GM19324 (cell line): ENCODE measurements around the gene PACS2.

Experiments
- ATAC-seq: cut with Tn5 transposase; IDR thresholded peaks from one replicate; pipeline ENCODE4 v1.9.1; 2021; ENCODE audit warnings: mild to moderate bottlenecking, moderate library complexity; ENCODE audit not compliant: unreplicated experiment, low FRiP score

The PACS2 gene

DNA sequence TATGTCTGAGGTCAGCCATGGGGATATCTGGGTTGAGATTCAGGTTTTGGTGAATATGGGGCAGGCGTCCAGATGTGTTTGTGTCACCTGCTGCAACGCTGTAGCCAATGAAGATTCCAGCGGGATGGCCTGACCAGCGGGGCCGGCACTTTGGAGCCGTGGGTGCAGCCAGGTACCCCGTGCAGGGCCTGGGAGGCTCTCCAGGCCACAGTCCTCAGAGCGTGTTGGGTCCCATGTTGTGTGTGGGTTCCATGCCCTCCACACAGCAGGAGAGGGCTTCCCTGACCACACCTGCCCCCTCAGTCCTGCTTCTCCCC is 80.9 kb downstream of the PACS2 start:
- ATAC-seq, result no peak

GRCh38 chr14:105397350-105397931 is 82.9 kb downstream of the PACS2 start:
- ATAC-seq, result no peak

DNA sequence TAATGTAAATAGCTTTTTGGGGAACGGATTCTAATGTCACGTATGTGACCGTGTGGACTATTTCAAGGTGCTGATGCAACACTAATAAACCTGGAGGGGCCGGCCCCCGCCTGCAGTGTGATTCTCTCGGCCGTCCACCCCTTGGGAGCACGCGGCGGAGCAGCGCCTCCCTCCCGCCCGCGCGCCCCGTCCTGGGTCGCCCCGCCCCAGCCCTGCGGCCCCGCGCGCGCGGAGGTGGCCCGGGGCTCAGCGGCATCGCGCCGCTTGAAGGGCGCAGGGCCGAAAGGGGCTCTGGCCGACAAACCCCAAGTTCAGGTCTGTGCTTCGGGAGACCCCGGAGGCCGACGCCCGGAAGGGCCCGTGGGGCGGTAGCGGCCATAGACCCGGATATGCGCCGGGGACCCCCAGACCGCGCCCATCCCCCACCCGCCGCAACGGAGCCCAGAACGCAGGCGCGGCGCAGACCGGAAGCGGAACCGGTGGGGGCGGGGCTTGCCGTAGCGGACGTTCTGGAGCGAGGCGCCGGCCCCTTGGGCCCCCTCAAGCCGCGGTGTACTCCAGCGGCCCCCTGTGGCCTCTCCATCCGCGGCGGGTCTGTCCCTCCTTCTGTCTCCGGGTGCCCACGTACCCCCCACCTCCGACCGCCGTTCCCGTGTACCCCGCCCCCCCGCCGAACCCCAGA is 83.6 kb downstream of the PACS2 start, which contains the start of gene TEX22:
Gene TEX22, plus strand, starts transcription at position 495 of the 682 bp plus-strand sequence. CDS start 803 bp downstream, outside the sequence.
- peak; percentile 81 for ATAC-seq

GRCh38 chr14:105398726-105399465 is 84.3 kb downstream of the PACS2 start:
- ATAC-seq, result peak; percentile 47

DNA sequence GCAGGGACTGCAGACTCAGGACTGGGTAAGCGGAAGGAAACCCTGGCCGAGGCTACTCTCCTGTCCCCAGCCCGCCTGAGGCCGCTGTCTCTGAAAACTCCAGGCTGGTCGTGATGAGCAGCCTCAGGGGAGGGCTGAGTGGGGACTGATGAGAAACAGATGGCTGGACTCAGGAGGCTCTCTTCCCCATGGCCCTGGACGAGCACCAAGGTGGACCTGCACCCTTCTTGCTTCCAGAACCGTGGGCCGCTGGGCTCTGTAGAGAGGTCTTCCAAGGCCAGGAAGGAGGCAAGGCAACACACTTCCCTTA is 84.9 kb downstream of the PACS2 start:
- no peak for ATAC-seq

DNA sequence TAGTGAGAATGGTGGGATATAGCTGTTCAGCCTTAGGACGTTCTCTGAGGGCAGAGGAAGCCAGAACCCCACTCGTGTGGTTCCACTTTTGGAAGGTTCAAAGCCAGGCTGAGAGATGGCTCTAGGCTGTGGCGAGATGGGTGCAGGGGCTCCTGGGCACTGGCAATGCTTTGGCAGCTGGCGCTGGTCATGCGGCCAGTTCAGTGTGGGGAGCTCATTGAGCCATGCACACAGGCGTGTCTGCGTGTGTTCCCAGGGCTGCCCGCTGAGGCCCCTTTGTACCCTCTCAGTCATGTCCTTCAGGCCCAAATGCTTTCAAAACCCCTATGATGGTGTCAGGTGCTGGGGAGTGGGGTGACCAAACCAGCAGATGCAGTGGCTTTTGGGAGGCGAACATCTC is 85.5 kb downstream of the PACS2 start:
- ATAC-seq, result no peak

GRCh38 chr14:105401699-105402098 is 87.2 kb downstream of the PACS2 start:
- no peak for ATAC-seq

- no peak for ATAC-seq
These were observed 94.0 kb downstream of the PACS2 start for GRCh38 chr14:105408592-105408991.

- no peak for ATAC-seq
These were observed 94.8 kb downstream of the PACS2 start for GRCh38 chr14:105409364-105409763.

DNA sequence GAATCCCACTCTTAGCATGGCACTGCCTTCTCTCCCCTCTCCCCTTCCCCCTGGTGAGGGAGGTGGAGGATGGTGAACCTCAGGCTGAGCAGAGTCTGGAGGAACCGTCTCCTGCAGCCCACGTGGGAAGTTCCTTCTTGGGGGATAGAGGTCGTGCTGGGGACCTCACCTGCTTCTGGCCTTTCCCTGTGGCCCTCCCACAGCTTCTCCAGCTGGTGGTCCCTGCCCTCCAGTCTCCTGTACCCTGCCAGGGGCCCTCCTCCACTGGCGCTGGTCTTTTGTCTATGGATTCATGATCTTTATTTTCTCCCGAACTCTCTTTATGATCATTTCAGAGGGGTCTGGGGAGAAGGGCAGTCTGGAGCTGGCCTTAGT is 96.1 kb downstream of the PACS2 start:
- no peak for ATAC-seq

GRCh38 chr14:105411017-105411941 is 96.7 kb downstream of the PACS2 start:
- ATAC-seq, result no peak

GRCh38 chr14:105411985-105412770 is 97.6 kb downstream of the PACS2 start:
- ATAC-seq, result no peak

GRCh38 chr14:105412771-105413543 is 98.4 kb downstream of the PACS2 start:
- no peak for ATAC-seq

- ATAC-seq, result no peak
These were observed 99.0 kb downstream of the PACS2 start for GRCh38 chr14:105413544-105413886.

- no peak for ATAC-seq
These were observed 100.2 kb downstream of the PACS2 start for GRCh38 chr14:105414456-105415371.

DNA sequence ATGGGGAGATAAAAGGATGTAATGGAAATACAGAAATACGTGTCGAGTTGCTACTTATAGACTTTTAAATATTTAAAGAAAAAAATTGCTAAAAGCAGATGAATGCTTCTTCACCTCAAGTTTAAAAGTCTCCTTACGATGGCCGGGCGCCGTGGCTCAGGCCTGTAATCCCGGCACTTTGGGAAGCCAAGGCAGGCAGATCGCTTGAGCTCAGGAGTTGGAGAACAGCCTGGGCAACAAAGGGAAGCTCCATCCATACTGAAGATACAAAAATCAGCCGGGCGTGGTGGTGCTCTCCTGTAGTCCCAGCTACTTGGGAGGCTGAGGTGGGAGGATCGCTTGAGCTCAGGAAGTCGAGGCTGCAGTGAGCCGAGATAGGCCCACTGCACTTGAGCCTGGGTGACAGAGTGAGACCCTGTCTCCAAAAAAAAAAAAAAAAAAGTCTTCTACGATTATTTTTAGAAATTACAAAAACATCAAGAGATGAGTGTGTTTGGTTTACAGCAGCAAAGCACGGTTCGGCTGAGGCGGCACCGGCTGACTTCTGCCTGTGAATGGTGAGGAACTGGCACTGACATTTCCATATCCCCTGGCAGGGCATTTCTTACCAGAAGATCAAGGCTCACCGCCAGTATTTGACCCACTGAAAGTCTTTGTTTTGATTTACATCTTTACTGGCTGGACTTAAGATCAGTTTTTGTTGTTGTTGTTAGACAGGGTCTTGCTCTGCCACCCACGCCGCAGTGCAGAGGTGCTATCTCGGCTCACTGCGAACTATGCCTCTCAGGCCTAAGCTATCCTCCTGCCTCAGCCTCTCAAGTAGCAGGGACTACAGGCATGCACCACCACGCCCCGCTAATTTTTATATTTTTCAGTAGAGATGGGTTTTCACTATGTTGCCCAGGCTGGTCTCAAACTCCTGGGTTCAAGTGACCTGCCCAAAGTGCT is 101.2 kb downstream of the PACS2 start:
- no peak for ATAC-seq

GRCh38 chr14:105416671-105417070 is 102.1 kb downstream of the PACS2 start:
- no peak for ATAC-seq
